GM12891 (cell line): Measurements from ENCODE around the gene ZNF185.
"Not testable (repeated sequence)": the region's sequence is repeated elsewhere in the genome, so short reads cannot be mapped to it uniquely, and the experiment has no call there.

Experiments
- DNase-seq: peaks from one replicate; pipeline ENCODE4 v3.0.0; 2011; ENCODE audit warnings: low spot score; ENCODE audit not compliant: insufficient read length
- FAIRE-seq: peaks from 2 replicates; lab custom pipeline; 2011; peaks lifted over from hg19 to GRCh38; lab: Jason Lieb, UNC
- PAX5 ChIP-seq: IDR thresholded peaks from 2 replicates; pipeline ENCODE4 v1.6.1; 2011; ENCODE audit warnings: low read length, moderate library complexity, mild to moderate bottlenecking; ENCODE audit not compliant: insufficient read depth, severe bottlenecking
- POLR2A ChIP-seq: IDR thresholded peaks from 2 replicates; pipeline ENCODE4 v1.6.1; 2011; ENCODE audit warnings: low read depth, low read length, control low read depth
- POLR2AphosphoS5 ChIP-seq: IDR thresholded peaks from 2 replicates; pipeline ENCODE4 v1.6.1; 2011; ENCODE audit warnings: low read depth, low read length, control low read depth
- POU2F2 ChIP-seq: IDR thresholded peaks from 2 replicates; pipeline ENCODE4 v1.6.1; 2011; ENCODE audit warnings: low read depth, mild to moderate bottlenecking, control low read depth, low read length, moderate library complexity
- SPI1 ChIP-seq: IDR thresholded peaks from 2 replicates; pipeline ENCODE4 v1.6.1; 2011; ENCODE audit warnings: low read depth, low read length, control low read depth
- TAF1 ChIP-seq: IDR thresholded peaks from 2 replicates; pipeline ENCODE4 v1.6.1; 2011; ENCODE audit warnings: low read depth, low read length, control low read depth

Gene ZNF185

GRCh38 chrX:152902502-152902820 lies 4.6 kb downstream of the ZNF185 start:
- DNase-seq (no peak), FAIRE-seq (no peak)
- no peak for TF ChIP-seq PAX5
- no peak for TF ChIP-seq POLR2AphosphoS5
- TF ChIP-seq TAF1 = no peak
- TF ChIP-seq POLR2A = no peak
- no peak for TF ChIP-seq SPI1
- no peak for TF ChIP-seq POU2F2

- FAIRE-seq = no peak
- no peak for TF ChIP-seq POU2F2
- TF ChIP-seq POLR2AphosphoS5 = no peak
- no peak for TF ChIP-seq SPI1
- TF ChIP-seq POLR2A = no peak
- TF ChIP-seq PAX5 = no peak
- no peak for TF ChIP-seq TAF1
- DNase-seq = no peak
Measured at GRCh38 chrX:152903589-152903988, 5.7 kb downstream of the ZNF185 start.

GRCh38 chrX:152904151-152905080 lies 6.5 kb downstream of the ZNF185 start:
- FAIRE-seq (peak; percentile 90), DNase-seq (peak; percentile 43)
- TF ChIP-seq PAX5 (no peak), POLR2A (no peak), TAF1 (no peak), POLR2AphosphoS5 (no peak)

- FAIRE-seq (no peak), DNase-seq (no peak)
- TF ChIP-seq POLR2AphosphoS5 (no peak), PAX5 (no peak), SPI1 (no peak), POLR2A (no peak), TAF1 (no peak), POU2F2 (no peak)
Measured at GRCh38 chrX:152905081-152905420, 7.2 kb downstream of the ZNF185 start.

GRCh38 chrX:152907084-152907651 lies 9.3 kb downstream of the ZNF185 start:
- TF ChIP-seq SPI1 (no peak), POLR2AphosphoS5 (no peak), POLR2A (no peak), TAF1 (no peak), PAX5 (no peak), POU2F2 (no peak)
- no peak for FAIRE-seq
- no peak for DNase-seq

- FAIRE-seq = no peak
Measured at GRCh38 chrX:152908486-152908885, 10.6 kb downstream of the ZNF185 start.

GRCh38 chrX:152910018-152910417 lies 12.2 kb downstream of the ZNF185 start:
- not testable (repeated sequence) for DNase-seq

More at GRCh38 chrX:152908486-152908885, 10.6 kb downstream of the ZNF185 start:
- no peak for DNase-seq
- no peak for TF ChIP-seq SPI1
- no peak for TF ChIP-seq POLR2AphosphoS5
- TF ChIP-seq POLR2A = no peak
- no peak for TF ChIP-seq TAF1
- TF ChIP-seq POU2F2 = no peak
- no peak for TF ChIP-seq PAX5

GRCh38 chrX:152912106-152912505 lies 14.2 kb downstream of the ZNF185 start:
- FAIRE-seq = no peak
- no peak for DNase-seq
- TF ChIP-seq TAF1 (no peak), PAX5 (no peak), POU2F2 (no peak), POLR2AphosphoS5 (no peak), POLR2A (no peak), SPI1 (no peak)

More at GRCh38 chrX:152910018-152910417, 12.2 kb downstream of the ZNF185 start:
- peak; percentile 90 for FAIRE-seq

GRCh38 chrX:152912641-152913040 lies 14.8 kb downstream of the ZNF185 start:
- DNase-seq (no peak), FAIRE-seq (peak; percentile 33)
- TF ChIP-seq PAX5 (no peak), TAF1 (no peak), POLR2AphosphoS5 (no peak), POLR2A (no peak), SPI1 (no peak), POU2F2 (no peak)

- TF ChIP-seq TAF1 = no peak
Measured at GRCh38 chrX:152913346-152913745, 15.5 kb downstream of the ZNF185 start.

More at GRCh38 chrX:152913346-152913745, 15.5 kb downstream of the ZNF185 start:
- DNase-seq (no peak), FAIRE-seq (no peak)
